Ascending aorta (tissue), 2 donors: ENCODE data around the gene PNLIPRP2. TPM values are rescaled to one million over a fixed set of nuclear protein-coding genes. Genes with fewer than 3 reads are reported as not detected.

ENCODE experiments used
- DNase-seq, 2 donors: peaks; one replicate each; pipeline ENCODE4 v3.0.0-alpha.2; 2019; ENCODE audit warnings: low spot score in 2 of 2
- H3K27ac ChIP-seq, 2 donors: fragments of 200-600 bp; sonication (generic); one replicate each; pipeline ENCODE4 v1.5.1; 2016 to 2017; ENCODE audit warnings: mild to moderate bottlenecking in 1 of 2
- H3K27me3 ChIP-seq: fragments of 200-600 bp; sonication (generic); one replicate; pipeline ENCODE4 v1.5.1; 2017
- H3K36me3 ChIP-seq, 2 donors: fragments of 200-600 bp; sonication (generic); one replicate each; pipeline ENCODE4 v1.5.1; 2016
- H3K4me1 ChIP-seq, 2 donors: fragments of 200-600 bp; sonication (generic); one replicate each; pipeline ENCODE4 v1.5.1; 2016 to 2017; ENCODE audit warnings: mild to moderate bottlenecking in 1 of 2
- H3K4me3 ChIP-seq, 2 donors: fragments of 200-600 bp; sonication (generic); one replicate each; pipeline ENCODE4 v1.5.1; 2016 to 2017; ENCODE audit warnings: mild to moderate bottlenecking in 1 of 2
- H3K9me3 ChIP-seq, 2 donors: fragments of 200-600 bp; sonication (generic); one replicate each; pipeline ENCODE4 v1.5.1; 2016
- CTCF ChIP-seq, 3 experiments: fragments of 200-600 bp in 2 of 3; fragments of 450-650 bp in 1 of 3; sonication (generic) in 2 of 3; IDR thresholded peaks; one replicate each; pipeline ENCODE4 v1.5.1; 2016 to 2019; ENCODE audit warnings: antibody characterized with exemption in 3 of 3, mild to moderate bottlenecking in 1 of 3, moderate library complexity in 1 of 3
- intact Hi-C: fragments of 100-400 bp; cut with DNase I; formaldehyde crosslinking; loops from one replicate; pipeline ENCODE4 v1.15.1; 2023
- total RNA-seq: library from RNA; depleted of rRNA; stranded (reverse); fragments of >200 nt; gene quantifications from one replicate; pipeline ENCODE4 v1.1.0, GENCODE V29; 2016

PNLIPRP2 gene
- total RNA-seq, 1 donor from 2014 or later = not detected

- no peak for DNase-seq
- TF ChIP-seq CTCF (IDR thresholded peaks at IDR 0.05) = no peak
- peaks cover 0 to 33% of the 10 kb centered on the region in 2 donors for H3K36me3 ChIP-seq
- H3K4me3 ChIP-seq = no peak overlapping the region
- no peaks in the 10 kb centered on the region for H3K4me1 ChIP-seq
- no peaks in the 10 kb centered on the region for H3K27me3 ChIP-seq
- H3K9me3 ChIP-seq = no peaks in the 10 kb centered on the region
- H3K27ac ChIP-seq = no peak overlapping the region
- intact Hi-C loops = no loop called here
Observed at GRCh38 chr10:116673866-116674265, 53.1 kb downstream of the PNLIPRP2 start.

DNA sequence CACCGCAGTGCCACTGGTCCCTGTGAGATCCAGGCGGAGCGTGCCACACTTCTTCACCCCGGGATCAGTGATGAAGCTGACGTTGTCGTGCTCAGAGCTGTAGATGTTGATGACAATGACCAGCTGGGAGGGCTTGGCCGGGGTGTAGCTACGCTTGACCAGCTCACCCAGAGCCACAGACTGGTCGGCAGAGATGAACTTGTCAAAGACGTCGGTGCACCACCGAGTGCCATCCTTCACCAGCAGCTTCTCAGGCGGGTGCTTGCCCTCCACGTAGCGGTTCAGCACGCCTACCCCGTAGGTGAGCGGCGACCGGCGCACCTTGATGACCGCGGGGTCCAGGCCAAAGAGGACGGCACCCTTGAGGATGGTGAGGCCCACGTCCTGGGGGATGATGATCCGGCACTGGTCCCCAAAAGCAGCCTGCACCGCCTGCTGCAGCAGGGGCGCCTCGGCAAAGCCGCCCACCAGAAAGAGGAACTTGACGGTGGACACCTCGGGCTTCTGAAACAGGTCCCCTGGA is 54.2 kb downstream of the PNLIPRP2 start:
- TF ChIP-seq CTCF (IDR thresholded peaks at IDR 0.05) = no peak
- Histone ChIP-seq H3K27ac (no peak overlapping the region), H3K4me1 (no peaks in the 10 kb centered on the region), H3K4me3 (no peak overlapping the region), H3K9me3 (no peaks in the 10 kb centered on the region), H3K27me3 (no peaks in the 10 kb centered on the region), H3K36me3 (peaks cover 0 to 37% of the 10 kb centered on the region in 2 donors)
- intact Hi-C loops = no loop called here
- DNase-seq = no peak

GRCh38 chr10:116676118-116676517 is 55.4 kb downstream of the PNLIPRP2 start:
- H3K36me3 ChIP-seq = peaks cover 0 to 37% of the 10 kb centered on the region in 2 donors
- no peak overlapping the region for H3K4me3 ChIP-seq
- no peaks in the 10 kb centered on the region for H3K4me1 ChIP-seq
- no peak for DNase-seq
- H3K9me3 ChIP-seq = no peaks in the 10 kb centered on the region
- no peaks in the 10 kb centered on the region for H3K27me3 ChIP-seq
- H3K27ac ChIP-seq = no peak overlapping the region
- no peak for TF ChIP-seq CTCF (IDR thresholded peaks at IDR 0.05)
- intact Hi-C loops = no loop called here

GRCh38 chr10:116676633-116677032 is 55.9 kb downstream of the PNLIPRP2 start:
- intact Hi-C loops = no loop called here
- Histone ChIP-seq H3K4me1 (no peaks in the 10 kb centered on the region), H3K27me3 (no peaks in the 10 kb centered on the region), H3K27ac (no peak overlapping the region), H3K4me3 (no peak overlapping the region), H3K36me3 (peaks cover 0 to 37% of the 10 kb centered on the region in 2 donors), H3K9me3 (no peaks in the 10 kb centered on the region)
- no peak for TF ChIP-seq CTCF (IDR thresholded peaks at IDR 0.05)
- DNase-seq = no peak

DNA sequence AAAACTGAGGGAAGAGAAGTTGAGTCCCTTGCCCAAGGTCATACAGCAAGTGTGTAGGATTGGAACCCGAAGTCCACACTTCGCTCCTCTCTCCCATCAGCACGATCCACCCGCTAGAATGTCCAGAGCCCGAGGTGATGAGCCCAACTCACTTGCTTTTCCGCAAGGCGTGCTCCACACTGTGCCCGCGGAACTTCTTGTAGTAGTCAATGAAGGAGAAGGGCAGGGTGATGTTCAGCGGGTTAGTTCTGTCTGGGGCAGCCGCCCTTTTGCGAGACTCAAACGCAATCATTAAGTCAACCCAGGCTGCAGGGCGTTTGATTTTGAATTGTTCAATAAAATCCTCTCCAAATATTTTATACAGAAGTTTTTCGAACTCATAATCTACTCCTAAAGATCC is 58.6 kb downstream of the PNLIPRP2 start:
- H3K36me3 ChIP-seq = peaks cover 0 to 23% of the 10 kb centered on the region in 2 donors
- H3K27me3 ChIP-seq = no peaks in the 10 kb centered on the region
- no peak overlapping the region for H3K27ac ChIP-seq
- DNase-seq = no peak
- H3K4me1 ChIP-seq = peaks cover 0 to 2% of the 10 kb centered on the region in 2 donors
- H3K4me3 ChIP-seq = no peak overlapping the region
- intact Hi-C loops = no loop called here
- no peaks in the 10 kb centered on the region for H3K9me3 ChIP-seq
- no peak for TF ChIP-seq CTCF (IDR thresholded peaks at IDR 0.05)

GRCh38 chr10:116683166-116683565 is 62.4 kb downstream of the PNLIPRP2 start:
- H3K4me3 ChIP-seq = no peak overlapping the region
- intact Hi-C loops = loop anchor here (5.0 kb wide), 2 partner anchors 84 to 494 kb away; no protein-coding TSS in a partner anchor
- no peaks in the 10 kb centered on the region for H3K9me3 ChIP-seq
- H3K4me1 ChIP-seq = peaks cover 0 to 2% of the 10 kb centered on the region in 2 donors
- DNase-seq = no peak
- H3K27me3 ChIP-seq = no peaks in the 10 kb centered on the region
- H3K36me3 ChIP-seq = peaks cover 0 to 4% of the 10 kb centered on the region in 2 donors
- H3K27ac ChIP-seq = no peak overlapping the region
- no peak for TF ChIP-seq CTCF (IDR thresholded peaks at IDR 0.05)
